AG04450 (cell line): ENCODE results near the gene SEMA3B. TPM values are rescaled to one million over a fixed set of nuclear protein-coding genes. Genes with fewer than 3 reads are reported as not detected.

Experiments
- CTCF ChIA-PET: fragments of 300-600, 350-600 bp; formaldehyde crosslinking; extraction: SDS; loops from one replicate; lab custom pipeline; 2022; ENCODE audit warnings: antibody characterized with exemption, inconsistent platforms; lab: Charles Lee
- POLR2A ChIA-PET: fragments of 350-600 bp; formaldehyde crosslinking; extraction: SDS; loops from one replicate; lab custom pipeline; 2021; ENCODE audit warnings: antibody characterized with exemption, inconsistent platforms; lab: Yijun Ruan, JAX
- DNase-seq: peaks from one replicate; pipeline ENCODE4 v3.0.0-alpha.2; 2011; ENCODE audit warnings: low read depth, low spot score
- H3K27ac ChIP-seq: one replicate; pipeline ENCODE4 v1.5.1; 2012; ENCODE audit warnings: low read depth, low read length, control low read depth
- H3K27me3 ChIP-seq: one replicate; pipeline ENCODE4 v1.6.0; 2012; ENCODE audit warnings: low read length; ENCODE audit not compliant: control insufficient read depth, insufficient read depth
- H3K4me3 ChIP-seq: 2 replicates; pipeline ENCODE4 v1.5.1; 2011; ENCODE audit warnings: mild to moderate bottlenecking, low read depth, low read length, control low read depth
- H3K9me3 ChIP-seq: 2 replicates; pipeline ENCODE4 v1.5.1; 2012; ENCODE audit warnings: low read length; ENCODE audit not compliant: control insufficient read depth, insufficient read depth
- polyA plus RNA-seq: library from polyadenylated mRNA; depleted of rRNA; stranded (reverse); fragments of >200 nt; gene quantifications from 2 replicates; pipeline ENCODE4 v1.2.3, GENCODE V29; 2011
- TF ChIP-seq, protein P1 (sequence below): IDR thresholded peaks from 2 replicates; pipeline ENCODE4 v1.5.1; 2011; ENCODE audit warnings: low read depth, low read length, control low read depth, inconsistent platforms

Gene SEMA3B
- polyA plus RNA-seq, 1 experiment, result 22.0 TPM

- Histone ChIP-seq H3K27me3 (no peaks in the 10 kb centered on the region), H3K27ac (no peak overlapping the region), H3K9me3 (no peaks in the 10 kb centered on the region; the same call in 1 of the 2 replicates), H3K4me3 (no peak overlapping the region)
- POLR2A ChIA-PET, result no interaction called here
- no peak for DNase-seq
- CTCF ChIA-PET, result interaction anchor here (1.0 to 1.9 kb wide), 3 partner anchors 15 to 37 kb away, joined by 3 to 12 read pairs (median 4); no protein-coding TSS in a partner anchor
- TF ChIP-seq, protein P1, sequence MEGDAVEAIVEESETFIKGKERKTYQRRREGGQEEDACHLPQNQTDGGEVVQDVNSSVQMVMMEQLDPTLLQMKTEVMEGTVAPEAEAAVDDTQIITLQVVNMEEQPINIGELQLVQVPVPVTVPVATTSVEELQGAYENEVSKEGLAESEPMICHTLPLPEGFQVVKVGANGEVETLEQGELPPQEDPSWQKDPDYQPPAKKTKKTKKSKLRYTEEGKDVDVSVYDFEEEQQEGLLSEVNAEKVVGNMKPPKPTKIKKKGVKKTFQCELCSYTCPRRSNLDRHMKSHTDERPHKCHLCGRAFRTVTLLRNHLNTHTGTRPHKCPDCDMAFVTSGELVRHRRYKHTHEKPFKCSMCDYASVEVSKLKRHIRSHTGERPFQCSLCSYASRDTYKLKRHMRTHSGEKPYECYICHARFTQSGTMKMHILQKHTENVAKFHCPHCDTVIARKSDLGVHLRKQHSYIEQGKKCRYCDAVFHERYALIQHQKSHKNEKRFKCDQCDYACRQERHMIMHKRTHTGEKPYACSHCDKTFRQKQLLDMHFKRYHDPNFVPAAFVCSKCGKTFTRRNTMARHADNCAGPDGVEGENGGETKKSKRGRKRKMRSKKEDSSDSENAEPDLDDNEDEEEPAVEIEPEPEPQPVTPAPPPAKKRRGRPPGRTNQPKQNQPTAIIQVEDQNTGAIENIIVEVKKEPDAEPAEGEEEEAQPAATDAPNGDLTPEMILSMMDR, result no peak
Measured at GRCh38 chr3:50231581-50231980, 37.4 kb upstream of the SEMA3B start.

- POLR2A ChIA-PET, result no interaction called here
Measured at GRCh38 chr3:50232303-50232702, 36.6 kb upstream of the SEMA3B start.

DNA sequence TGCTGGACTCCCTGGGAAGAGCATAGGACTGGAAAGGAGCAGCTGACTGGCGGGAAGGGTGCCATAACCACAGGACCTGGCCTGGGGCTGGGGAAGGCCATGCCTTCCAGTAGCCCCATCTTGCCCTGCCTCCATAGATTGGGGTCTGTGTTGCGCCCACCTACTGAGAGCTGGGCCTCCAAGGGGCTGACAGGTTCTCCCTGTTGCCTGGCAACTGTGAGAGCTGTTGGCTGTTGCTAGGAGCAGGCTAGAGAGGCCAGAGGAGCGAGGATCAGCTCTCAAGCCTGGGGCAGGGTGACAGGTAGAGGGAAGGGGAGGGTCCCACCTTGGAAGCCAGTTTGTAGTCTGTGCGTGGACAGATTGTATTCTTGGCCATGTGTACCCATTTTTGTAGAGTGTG, 35.8 kb upstream of the SEMA3B start:
- TF ChIP-seq, protein P1, result no peak
- no peak for DNase-seq
- CTCF ChIA-PET, result interaction anchor here (0.6 to 3.6 kb wide), 3 partner anchors 13 to 91 kb away, joined by 3 to 25 read pairs (median 3); no protein-coding TSS in a partner anchor

More at GRCh38 chr3:50232303-50232702, 36.6 kb upstream of the SEMA3B start:
- CTCF ChIA-PET, result no interaction called here
- Histone ChIP-seq H3K27ac (no peak overlapping the region), H3K4me3 (no peak overlapping the region), H3K27me3 (no peaks in the 10 kb centered on the region), H3K9me3 (no peaks in the 10 kb centered on the region)
- no peak for DNase-seq
- TF ChIP-seq, protein P1, result no peak

GRCh38 chr3:50235716-50236483, 33.0 kb upstream of the SEMA3B start, which contains the start of gene GNAI2:
TSS of gene GNAI2 (plus strand) at chr3:50236204. CDS start at chr3:50236336, 132 bp downstream.
- no peaks in the 10 kb centered on the region for H3K9me3 ChIP-seq
- POLR2A ChIA-PET, result interaction anchor here (0.6 to 2.2 kb wide), 23 partner anchors 9 to 101 kb away, joined by 3 to 24 read pairs (median 4); partner anchors contain the start of genes HYAL3, IFRD2, LSMEM2 and NAA80
- H3K27ac ChIP-seq, result peak within 1 kb of the TSS; percentile 47
- H3K4me3 ChIP-seq, result peak within 1 kb of the TSS; percentile 95
- DNase-seq, result peak; percentile 94
- TF ChIP-seq, protein P1, result no peak
- CTCF ChIA-PET, result interaction anchor here (0.6 to 3.6 kb wide), 6 partner anchors 10 to 114 kb away, joined by 3 to 25 read pairs (median 6); no protein-coding TSS in a partner anchor
- H3K27me3 ChIP-seq, result no peaks in the 10 kb centered on the region

More for the DNA sequence above, 35.8 kb upstream of the SEMA3B start:
- no peak overlapping the region for H3K27ac ChIP-seq
- no peaks in the 10 kb centered on the region for H3K27me3 ChIP-seq
- POLR2A ChIA-PET, result no interaction called here
- H3K4me3 ChIP-seq, result no peak overlapping the region
- H3K9me3 ChIP-seq, result no peaks in the 10 kb centered on the region
